H9 (cell line): ENCODE measurements around the gene XRCC2. TPM values are rescaled to one million over a fixed set of nuclear protein-coding genes. Genes with fewer than 3 reads are reported as not detected.

Experiments
- DNase-seq: peaks from one replicate; pipeline ENCODE4 v3.0.0-alpha.2; 2017
- H2AFZ ChIP-seq: one replicate; pipeline ENCODE4 v1.6.1; 2013; ENCODE audit warnings: mild to moderate bottlenecking, low read length, control low read depth, moderate library complexity
- H2AK5ac ChIP-seq: 2 replicates; pipeline ENCODE4 v1.6.1; 2013; ENCODE audit warnings: low read length, control low read depth, mixed read lengths; ENCODE audit not compliant: insufficient read length
- H2BK120ac ChIP-seq: one replicate; pipeline ENCODE4 v1.6.1; 2013; ENCODE audit warnings: low read depth, mild to moderate bottlenecking, low read length, control low read depth, inconsistent platforms; ENCODE audit not compliant: poor library complexity, severe bottlenecking
- H2BK12ac ChIP-seq: 2 replicates; pipeline ENCODE4 v1.6.1; 2013; ENCODE audit warnings: low read length, control low read depth, mixed read lengths, low read depth; ENCODE audit not compliant: insufficient read length
- H2BK15ac ChIP-seq: 2 replicates; pipeline ENCODE4 v1.6.1; 2013; ENCODE audit warnings: low read depth, low read length, control low read depth
- H2BK20ac ChIP-seq: one replicate; pipeline ENCODE4 v1.6.1; 2013; ENCODE audit warnings: low read depth, mild to moderate bottlenecking, low read length, control low read depth, inconsistent platforms; ENCODE audit not compliant: poor library complexity, severe bottlenecking
- H2BK5ac ChIP-seq: 2 replicates; pipeline ENCODE4 v1.6.1; 2013; ENCODE audit warnings: low read length, control low read depth, mixed read lengths; ENCODE audit not compliant: insufficient read length
- H3K14ac ChIP-seq: 2 replicates; pipeline ENCODE4 v1.6.1; 2013; ENCODE audit warnings: low read length, control low read depth; ENCODE audit not compliant: insufficient read depth
- H3K18ac ChIP-seq: 2 replicates; pipeline ENCODE4 v1.6.1; 2013; ENCODE audit warnings: low read depth, mild to moderate bottlenecking, mixed read lengths, low read length, control low read depth; ENCODE audit not compliant: insufficient read length
- H3K23ac ChIP-seq: 2 replicates; pipeline ENCODE4 v1.6.1; 2013; ENCODE audit warnings: low read length, control low read depth, mixed read lengths, low read depth; ENCODE audit not compliant: insufficient read length
- H3K23me2 ChIP-seq: 2 replicates; pipeline ENCODE4 v1.6.1; 2013; ENCODE audit warnings: low read depth, mild to moderate bottlenecking, mixed read lengths, low read length, control low read depth; ENCODE audit not compliant: insufficient read length, poor library complexity, severe bottlenecking
- H3K27ac ChIP-seq: 2 replicates; pipeline ENCODE4 v1.5.1; 2013; ENCODE audit warnings: low read length, control low read depth, mixed read lengths, low read depth; ENCODE audit not compliant: insufficient read length
- H3K27me3 ChIP-seq: 2 replicates; pipeline ENCODE4 v1.6.1; 2013; ENCODE audit warnings: low read length, control low read depth, inconsistent platforms; ENCODE audit not compliant: insufficient read depth
- H3K4ac ChIP-seq: 2 replicates; pipeline ENCODE4 v1.6.1; 2013; ENCODE audit warnings: low read depth, mild to moderate bottlenecking, control low read depth, inconsistent platforms, low read length, moderate library complexity
- H3K4me1 ChIP-seq: 2 replicates; pipeline ENCODE4 v1.6.1; 2013; ENCODE audit warnings: low read length, control low read depth, inconsistent platforms; ENCODE audit not compliant: insufficient read depth
- H3K4me2 ChIP-seq: 2 replicates; pipeline ENCODE4 v1.6.1; 2013; ENCODE audit warnings: low read length, control low read depth, mixed read lengths; ENCODE audit not compliant: insufficient read length, insufficient read depth
- H3K56ac ChIP-seq: 2 replicates; pipeline ENCODE4 v1.6.1; 2013; ENCODE audit warnings: low read depth, mild to moderate bottlenecking, mixed read lengths, low read length, control low read depth; ENCODE audit not compliant: insufficient read length
- H3K79me1 ChIP-seq: 2 replicates; pipeline ENCODE4 v1.6.1; 2013; ENCODE audit warnings: low read depth, mild to moderate bottlenecking, moderate library complexity, low read length, control low read depth, inconsistent platforms; ENCODE audit not compliant: insufficient read depth, poor library complexity, severe bottlenecking
- H3K79me2 ChIP-seq: 2 replicates; pipeline ENCODE4 v1.6.1; 2013; ENCODE audit warnings: low read length, control low read depth, inconsistent platforms; ENCODE audit not compliant: insufficient read depth
- H3K9ac ChIP-seq: 2 replicates; pipeline ENCODE4 v1.6.1; 2013; ENCODE audit warnings: low read length, control low read depth, mixed read lengths; ENCODE audit not compliant: insufficient read length; ENCODE audit errors: extremely low read depth
- H3K9me3 ChIP-seq: one replicate; pipeline ENCODE4 v1.6.1; 2013; ENCODE audit warnings: low read depth, low read length, inconsistent platforms; ENCODE audit not compliant: control insufficient read depth
- H3T11ph ChIP-seq: one replicate; pipeline ENCODE4 v1.6.1; 2013; ENCODE audit warnings: mild to moderate bottlenecking, low read length, control low read depth, inconsistent platforms
- H4K20me1 ChIP-seq: one replicate; pipeline ENCODE4 v1.6.1; 2013; ENCODE audit not compliant: control insufficient read depth, insufficient read length, insufficient read depth
- H4K5ac ChIP-seq: 2 replicates; pipeline ENCODE4 v1.6.1; 2013; ENCODE audit warnings: low read depth, mild to moderate bottlenecking, mixed read lengths, low read length, control low read depth; ENCODE audit not compliant: insufficient read length
- H4K8ac ChIP-seq: replicated peaks from 2 replicates; pipeline ENCODE4 v1.6.1; 2013; ENCODE audit warnings: low read length, control low read depth, mixed read lengths, low read depth; ENCODE audit not compliant: insufficient read length
- H4K91ac ChIP-seq: 2 replicates; pipeline ENCODE4 v1.6.1; 2013; ENCODE audit warnings: low read depth, mild to moderate bottlenecking, moderate library complexity, mixed read lengths, low read length, control low read depth; ENCODE audit not compliant: insufficient read length
- H3K27ac Mint-ChIP-seq, 3 experiments: 2 replicates in 2 of 3; 3 replicates in 1 of 3; pipeline ENCODE4 v1.8.0; 2020 to 2021; ENCODE audit warnings: mixed read lengths in 3 of 3, mild to moderate bottlenecking in 1 of 3, moderate library complexity in 1 of 3
- H3K27me3 Mint-ChIP-seq: 2 replicates; pipeline ENCODE4 v1.8.0; 2021; ENCODE audit warnings: low read depth, mild to moderate bottlenecking, moderate library complexity, mixed read lengths
- H3K36me3 Mint-ChIP-seq, 3 experiments: 2 replicates in 2 of 3; 3 replicates in 1 of 3; pipeline ENCODE4 v1.8.0; 2020 to 2021; ENCODE audit warnings: low read depth in 3 of 3, mixed read lengths in 3 of 3; ENCODE audit not compliant: insufficient read depth in 1 of 3
- H3K4me1 Mint-ChIP-seq, 2 experiments: 2 replicates each; pipeline ENCODE4 v1.8.0; 2020; ENCODE audit warnings: mixed read lengths in 2 of 2
- H3K4me3 Mint-ChIP-seq, 2 experiments: 2 replicates in 1 of 2; 3 replicates in 1 of 2; pipeline ENCODE4 v1.8.0; 2020 to 2021; ENCODE audit warnings: mild to moderate bottlenecking in 2 of 2, mixed read lengths in 2 of 2, moderate library complexity in 1 of 2
- H3K9me3 Mint-ChIP-seq, 2 experiments: 2 replicates in 1 of 2; 3 replicates in 1 of 2; pipeline ENCODE4 v1.8.0; 2020; ENCODE audit warnings: mild to moderate bottlenecking in 2 of 2, mixed read lengths in 2 of 2, moderate library complexity in 1 of 2
- CTCF ChIP-seq: fragments of 200-600 bp; sonication (generic); conservative IDR thresholded peaks from 3 replicates; pipeline ENCODE4 v1.8.0; 2021; ENCODE audit warnings: antibody characterized with exemption, mild to moderate bottlenecking
- WGBS: extraction: QIAGEN DNeasy Blood & Tissue Kit; methylation state at CpG from one replicate; pipeline ENCODE4 v1.1.7; 2013; ENCODE audit warnings: missing lambda C conversion rate, low lambda C conversion rate, mixed read lengths; ENCODE audit not compliant: insufficient read length; ENCODE audit errors: extremely low coverage; 5-methylcytosine and 5-hydroxymethylcytosine counted together
- total RNA-seq: library from RNA; stranded (reverse); gene quantifications from 2 replicates; pipeline ENCODE4 v1.2.1, GENCODE V29; 2021

XRCC2 gene
- total RNA-seq, 1 experiment from 2014 or later: 22.8 TPM

GRCh38 chr7:152641384-152641783 is 34.6 kb downstream of the XRCC2 start:
- H3K4me3 Mint-ChIP-seq: no peak overlapping the region
- no peak overlapping the region for H3K23ac ChIP-seq
- no peaks in the 10 kb centered on the region for H3K27me3 Mint-ChIP-seq

More at GRCh38 chr7:152641384-152641783, 34.6 kb downstream of the XRCC2 start:
- no peak overlapping the region for H4K5ac ChIP-seq
- peaks cover 14 to 30% (median 23%) of the 10 kb centered on the region in 3 experiments for H3K36me3 Mint-ChIP-seq
- no peaks in the 10 kb centered on the region for H3K4me1 ChIP-seq
- no peak overlapping the region for H3K18ac ChIP-seq
- H2AK5ac ChIP-seq: no peak overlapping the region
- H2BK5ac ChIP-seq: no peak overlapping the region
- H3K9me3 ChIP-seq: no peaks in the 10 kb centered on the region
- no CpG with 5 or more reads among the region's 6 CpGs for WGBS
- H3K27ac Mint-ChIP-seq: no peak overlapping the region
- no peak overlapping the region for H3K4ac ChIP-seq
- no peaks in the 10 kb centered on the region for H4K20me1 ChIP-seq
- DNase-seq: no peak
- H3K79me1 ChIP-seq: no peaks in the 10 kb centered on the region
- H2BK12ac ChIP-seq: no peak overlapping the region
- H3K23me2 ChIP-seq: no peaks in the 10 kb centered on the region
- no peaks in the 10 kb centered on the region for H3K4me1 Mint-ChIP-seq
- H3K56ac ChIP-seq: no peak overlapping the region
- no peak overlapping the region for H3K9ac ChIP-seq
- no peak for TF ChIP-seq CTCF
- no peak overlapping the region for H2BK15ac ChIP-seq
- H3K9me3 Mint-ChIP-seq: peaks cover 0 to 21% of the 10 kb centered on the region in 2 experiments; a peak in 3 of 5 replicates
- H4K91ac ChIP-seq: no peak overlapping the region
- no peak overlapping the region for H3K27ac ChIP-seq
- H3K4me2 ChIP-seq: no peak overlapping the region
- H2BK120ac ChIP-seq: no peak overlapping the region
- H3K14ac ChIP-seq: no peak overlapping the region
- H3K27me3 ChIP-seq: no peaks in the 10 kb centered on the region
- no peak overlapping the region for H2BK20ac ChIP-seq
- no peak overlapping the region for H3T11ph ChIP-seq
- H2AFZ ChIP-seq: no peak overlapping the region
- no peak overlapping the region for H4K8ac ChIP-seq
- no peaks in the 10 kb centered on the region for H3K79me2 ChIP-seq
